Testis (tissue), 3 donors: ENCODE data around the gene ARPC4. TPM values are rescaled to one million over a fixed set of nuclear protein-coding genes. Genes with fewer than 3 reads are reported as not detected.

ENCODE experiments used
- DNase-seq: peaks from one replicate; pipeline ENCODE4 v3.0.0-alpha.2; 2019
- H3K27ac ChIP-seq, 2 donors: fragments of 200-600 bp; sonication (generic); one replicate each; pipeline ENCODE4 v1.5.1; 2019
- H3K27me3 ChIP-seq: fragments of 200-600 bp; sonication (generic); one replicate; pipeline ENCODE4 v1.5.1; 2019
- H3K36me3 ChIP-seq: fragments of 200-600 bp; sonication (generic); one replicate; pipeline ENCODE4 v1.5.1; 2017; ENCODE audit warnings: low read depth; ENCODE audit errors: missing control alignments
- H3K4me1 ChIP-seq: fragments of 200-600 bp; sonication (generic); one replicate; pipeline ENCODE4 v1.5.1; 2019
- H3K4me3 ChIP-seq, 2 donors: fragments of 200-600 bp; sonication (generic); one replicate each; pipeline ENCODE4 v1.5.1; 2017 to 2019
- H3K9me3 ChIP-seq: fragments of 200-600 bp; sonication (generic); one replicate; pipeline ENCODE4 v1.5.1; 2017
- CTCF ChIP-seq, 3 experiments: fragments of 450-650 bp in 2 of 3; fragments of 200-600 bp in 1 of 3; sonication (generic) in 1 of 3; IDR thresholded peaks; one replicate each; pipeline ENCODE4 v1.5.1; 2016 to 2019; ENCODE audit warnings: antibody characterized with exemption in 3 of 3, mild to moderate bottlenecking in 2 of 3, moderate library complexity in 1 of 3
- POLR2A ChIP-seq: fragments of 450-650 bp; IDR thresholded peaks from one replicate; pipeline ENCODE4 v1.6.1; 2017; ENCODE audit warnings: antibody characterized with exemption, mild to moderate bottlenecking, moderate library complexity
- WGBS, 2 donors: methylation state at CpG; one replicate each; pipeline ENCODE4 v1.1.5; 2018; 5-methylcytosine and 5-hydroxymethylcytosine counted together
- intact Hi-C: fragments of 100-400 bp; cut with DNase I; formaldehyde crosslinking; loops from one replicate; pipeline ENCODE4 v1.15.1; 2023; ENCODE audit warnings: low total_unique reads
- polyA plus RNA-seq: library from polyadenylated mRNA; stranded (reverse); fragments of 350-450 nt; fragmentation: Illumina TruSeq; extraction: RNeasy Lipid Tissue Mini Kit (QIAGEN cat#74804); gene quantifications from one replicate; pipeline ENCODE4 v1.2.3, GENCODE V29; 2014; ENCODE audit warnings: low read depth, low replicate concordance; ENCODE audit not compliant: insufficient read depth
- total RNA-seq, 2 donors: library from RNA; depleted of rRNA; stranded (reverse); fragments of >200 nt; gene quantifications; one replicate each; pipeline ENCODE4 v1.2.3, GENCODE V29; 2016

ARPC4 gene
- total and polyA plus RNA-seq, 3 donors from 2014 or later, result 99.6 to 124 (median 108) TPM

GRCh38 chr3:9800529-9800928 lies 7.6 kb downstream of the ARPC4 start:
- Histone ChIP-seq H3K4me3 (no peak overlapping the region), H3K27ac (no peak overlapping the region), H3K4me1 (no peaks in the 10 kb centered on the region), H3K27me3 (no peaks in the 10 kb centered on the region), H3K36me3 (no peaks in the 10 kb centered on the region), H3K9me3 (no peaks in the 10 kb centered on the region)
- TF ChIP-seq CTCF (IDR thresholded peaks at IDR 0.05) (peak in 2 of 3 experiments; percentile 12 to 22), POLR2A (no peak)
- intact Hi-C loops, result loop anchor here (10.0 kb wide), 1 partner anchor 146 kb away; no protein-coding TSS in a partner anchor
- 86 to 87% methylated on average over 5 of the region's 5 CpGs for whole genome bisulfite sequencing, 2 donors
- no peak for DNase-seq

GRCh38 chr3:9803494-9803893 lies 10.6 kb downstream of the ARPC4 start:
- no peaks in the 10 kb centered on the region for H3K27me3 ChIP-seq
- no peaks in the 10 kb centered on the region for H3K36me3 ChIP-seq
- H3K4me3 ChIP-seq, result no peak overlapping the region
- peak overlapping the region in 1 of 2 donors; percentile 39 for H3K27ac ChIP-seq
- TF ChIP-seq CTCF (IDR thresholded peaks at IDR 0.05) (no peak), POLR2A (no peak)
- no peaks in the 10 kb centered on the region for H3K9me3 ChIP-seq
- intact Hi-C loops, result loop anchor here (10.0 kb wide), 1 partner anchor 149 kb away; no protein-coding TSS in a partner anchor
- WGBS, 2 donors, result 65 to 79% methylated on average over 1 of the region's 1 CpG
- H3K4me1 ChIP-seq, result no peaks in the 10 kb centered on the region
- DNase-seq, result no peak

- H3K27ac ChIP-seq, result no peak overlapping the region
- H3K4me1 ChIP-seq, result peaks cover 6% of the 10 kb centered on the region
- DNase-seq, result no peak
- 85% methylated on average over 5 of the region's 5 CpGs for WGBS, 2 donors
- intact Hi-C loops, result loop anchor here (10.0 kb wide), 1 partner anchor 150 kb away; no protein-coding TSS in a partner anchor
- no peaks in the 10 kb centered on the region for H3K36me3 ChIP-seq
- no peaks in the 10 kb centered on the region for H3K9me3 ChIP-seq
- TF ChIP-seq CTCF (IDR thresholded peaks at IDR 0.05), result no peak
- no peak for TF ChIP-seq POLR2A
- H3K4me3 ChIP-seq, result no peak overlapping the region
- no peaks in the 10 kb centered on the region for H3K27me3 ChIP-seq
Observed at GRCh38 chr3:9804996-9805395, 12.1 kb downstream of the ARPC4 start.

GRCh38 chr3:9806137-9806536 lies 13.3 kb downstream of the ARPC4 start:
- Histone ChIP-seq H3K36me3 (no peaks in the 10 kb centered on the region), H3K4me1 (peaks cover 12% of the 10 kb centered on the region), H3K27me3 (no peaks in the 10 kb centered on the region), H3K9me3 (no peaks in the 10 kb centered on the region), H3K27ac (no peak overlapping the region), H3K4me3 (no peak overlapping the region)
- TF ChIP-seq POLR2A (no peak), CTCF (IDR thresholded peaks at IDR 0.05) (no peak)
- DNase-seq, result no peak
- WGBS, 2 donors, result 81 to 85% methylated on average over 12 of the region's 12 CpGs
- intact Hi-C loops, result loop anchor here (10.0 kb wide), 1 partner anchor 151 kb away; no protein-coding TSS in a partner anchor
